ENCODE measurements around the gene TAMM41. TPM values are rescaled to one million over a fixed set of nuclear protein-coding genes. Genes with fewer than 3 reads are reported as not detected.

TAMM41 gene
- total and polyA plus RNA-seq, 2 of the 4 experiments (the other 2 are of a cell fraction), result 4.3 to 15.9 TPM

DNA sequence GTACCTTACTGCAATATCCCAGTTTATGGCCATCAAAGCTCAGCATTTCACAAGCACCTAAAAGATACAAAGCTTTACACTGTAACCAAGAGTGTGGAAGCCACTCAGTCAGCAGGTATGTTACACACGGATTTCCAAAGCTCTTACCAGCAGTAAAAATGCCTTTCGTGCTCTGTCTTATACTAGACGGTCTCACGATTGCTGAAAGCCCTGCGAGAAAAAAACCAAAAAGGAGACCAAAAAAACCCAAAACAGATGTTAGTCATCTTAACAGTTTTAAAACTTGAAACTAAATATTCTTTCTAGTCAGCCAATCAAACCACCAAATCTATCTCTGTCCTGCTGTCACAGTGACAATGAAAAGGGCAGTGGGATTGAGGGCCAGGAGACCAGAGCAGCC is 39.0 kb downstream of the TAMM41 start:
- 0 out of 2 replicates have a peak overlapping the region, but pooled peaks have one; percentile 32 for H2BK120ac ChIP-seq (ENCODE audit: low read depth, low read length)
- peak overlapping the region; percentile 65; the same call in 1 of the 2 replicates for H3K27ac ChIP-seq (ENCODE audit: insufficient read depth, low read length)
- no TSS peak for BruUV-seq (replicated peaks)
- no peaks in the 10 kb centered on the region for H3K9me3 ChIP-seq (ENCODE audit: control insufficient read depth, insufficient read depth, low read length)
- H3K36me3 ChIP-seq (ENCODE audit: control insufficient read depth, insufficient read depth, low read length), result peaks cover 13% of the 10 kb centered on the region
- in situ Hi-C loops (cut with MboI; ENCODE audit: low sequenced_read_pairs) (loop anchor here (10.0 kb wide), 1 partner anchor 423 kb away; no protein-coding TSS in a partner anchor), dilution Hi-C loops (cut with HindIII; ENCODE audit: low sequenced_read_pairs, unreplicated experiment) (no loop called here), intact Hi-C loops (cut with micrococcal nuclease) (no loop called here)
- H3K9ac ChIP-seq (ENCODE audit: low read depth, low read length), result no peak overlapping the region
- H2AFZ ChIP-seq (replicated peaks; ENCODE audit: low read length, poor library complexity), result no peak overlapping the region
- H3K9me1 ChIP-seq (ENCODE audit: insufficient read depth, low read length), result peaks cover 17% of the 10 kb centered on the region
- 0 out of 4 replicates have a peak overlapping the region, but pooled peaks of 1 of the 2 experiments have one; percentile 32 for H4K8ac ChIP-seq (ENCODE audit: low read depth in 2 of 2, low read length in 2 of 2)
- H2BK20ac ChIP-seq (ENCODE audit: low read depth, low read length), result peak overlapping the region; percentile 22; the same call in 1 of the 2 replicates
- 0 out of 2 replicates have a peak overlapping the region, but pooled peaks have one; percentile 74 for H3K23ac ChIP-seq (ENCODE audit: low read depth, low read length)
- WGBS, 2 experiments (ENCODE audit: extremely low coverage in 2 of 2, insufficient read length in 1 of 2), result no CpG with 5 or more reads among the region's 5 CpGs
- H3K79me1 ChIP-seq (ENCODE audit: low read depth in 1 of 2, low read length in 2 of 2), result peaks cover 0 to 6% of the 10 kb centered on the region in 2 experiments; a peak in 2 of 4 replicates
- no peak for TF ChIP-seq SMC3 (IDR thresholded peaks at IDR 0.05; ENCODE audit: low read depth, low read length)
- TF ChIP-seq, protein P1, sequence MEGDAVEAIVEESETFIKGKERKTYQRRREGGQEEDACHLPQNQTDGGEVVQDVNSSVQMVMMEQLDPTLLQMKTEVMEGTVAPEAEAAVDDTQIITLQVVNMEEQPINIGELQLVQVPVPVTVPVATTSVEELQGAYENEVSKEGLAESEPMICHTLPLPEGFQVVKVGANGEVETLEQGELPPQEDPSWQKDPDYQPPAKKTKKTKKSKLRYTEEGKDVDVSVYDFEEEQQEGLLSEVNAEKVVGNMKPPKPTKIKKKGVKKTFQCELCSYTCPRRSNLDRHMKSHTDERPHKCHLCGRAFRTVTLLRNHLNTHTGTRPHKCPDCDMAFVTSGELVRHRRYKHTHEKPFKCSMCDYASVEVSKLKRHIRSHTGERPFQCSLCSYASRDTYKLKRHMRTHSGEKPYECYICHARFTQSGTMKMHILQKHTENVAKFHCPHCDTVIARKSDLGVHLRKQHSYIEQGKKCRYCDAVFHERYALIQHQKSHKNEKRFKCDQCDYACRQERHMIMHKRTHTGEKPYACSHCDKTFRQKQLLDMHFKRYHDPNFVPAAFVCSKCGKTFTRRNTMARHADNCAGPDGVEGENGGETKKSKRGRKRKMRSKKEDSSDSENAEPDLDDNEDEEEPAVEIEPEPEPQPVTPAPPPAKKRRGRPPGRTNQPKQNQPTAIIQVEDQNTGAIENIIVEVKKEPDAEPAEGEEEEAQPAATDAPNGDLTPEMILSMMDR (conservative IDR thresholded peaks at IDR 0.05; ENCODE audit: low read depth, low read length), result no peak
- TF ChIP-seq, protein P2, sequence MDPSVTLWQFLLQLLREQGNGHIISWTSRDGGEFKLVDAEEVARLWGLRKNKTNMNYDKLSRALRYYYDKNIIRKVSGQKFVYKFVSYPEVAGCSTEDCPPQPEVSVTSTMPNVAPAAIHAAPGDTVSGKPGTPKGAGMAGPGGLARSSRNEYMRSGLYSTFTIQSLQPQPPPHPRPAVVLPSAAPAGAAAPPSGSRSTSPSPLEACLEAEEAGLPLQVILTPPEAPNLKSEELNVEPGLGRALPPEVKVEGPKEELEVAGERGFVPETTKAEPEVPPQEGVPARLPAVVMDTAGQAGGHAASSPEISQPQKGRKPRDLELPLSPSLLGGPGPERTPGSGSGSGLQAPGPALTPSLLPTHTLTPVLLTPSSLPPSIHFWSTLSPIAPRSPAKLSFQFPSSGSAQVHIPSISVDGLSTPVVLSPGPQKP (IDR thresholded peaks at IDR 0.05; ENCODE audit: borderline replicate concordance, low read depth, low read length), result no peak
- no peak for TF ChIP-seq BHLHE40 (IDR thresholded peaks at IDR 0.05; ENCODE audit: low read depth, low read length)
- TF ChIP-seq MAFK (IDR thresholded peaks at IDR 0.05; ENCODE audit: low read depth, low read length), result no peak
- TF ChIP-seq RFX5 (IDR thresholded peaks at IDR 0.05; ENCODE audit: low read depth, low read length), result no peak
- TF ChIP-seq CHD1 (IDR thresholded peaks at IDR 0.05; ENCODE audit: low read depth, low read length), result no peak
- TF ChIP-seq POLR2A (IDR thresholded peaks at IDR 0.05; ENCODE audit: low read depth, low read length), result no peak
- no peak for TF ChIP-seq NFE2L2 (IDR thresholded peaks at IDR 0.05; ENCODE audit: low read depth, low read length)
- TF ChIP-seq RAD21 (IDR thresholded peaks at IDR 0.05; ENCODE audit: low read length), result no peak
- TF ChIP-seq RCOR1 (IDR thresholded peaks at IDR 0.05; ENCODE audit: insufficient replicate concordance, low read length), result no peak
- no peak for TF ChIP-seq CEBPB (IDR thresholded peaks at IDR 0.05; ENCODE audit: low read depth, low read length)
- TF ChIP-seq, protein P3, sequence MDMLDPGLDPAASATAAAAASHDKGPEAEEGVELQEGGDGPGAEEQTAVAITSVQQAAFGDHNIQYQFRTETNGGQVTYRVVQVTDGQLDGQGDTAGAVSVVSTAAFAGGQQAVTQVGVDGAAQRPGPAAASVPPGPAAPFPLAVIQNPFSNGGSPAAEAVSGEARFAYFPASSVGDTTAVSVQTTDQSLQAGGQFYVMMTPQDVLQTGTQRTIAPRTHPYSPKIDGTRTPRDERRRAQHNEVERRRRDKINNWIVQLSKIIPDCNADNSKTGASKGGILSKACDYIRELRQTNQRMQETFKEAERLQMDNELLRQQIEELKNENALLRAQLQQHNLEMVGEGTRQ (IDR thresholded peaks at IDR 0.05; ENCODE audit: low read depth, low read length), result no peak
- TF ChIP-seq MXI1 (IDR thresholded peaks at IDR 0.05; ENCODE audit: borderline replicate concordance, low read depth, low read length), result no peak
- no peak for TF ChIP-seq FOS (IDR thresholded peaks at IDR 0.05; ENCODE audit: low read depth, low read length)
- H3K27me3 ChIP-seq (ENCODE audit: control insufficient read depth, insufficient read depth, low read length), result no peaks in the 10 kb centered on the region
- peaks cover 14% of the 10 kb centered on the region for H3K4me1 ChIP-seq (ENCODE audit: control insufficient read depth, insufficient read depth, low read length)
- POLR2A ChIA-PET (ENCODE audit: unreplicated experiment), result interaction anchor here (0.5 kb wide), 1 partner anchor 300 kb away, joined by 3 read pairs; no protein-coding TSS in a partner anchor
- no peak for ATAC-seq (ENCODE audit: low read depth)
- H3K4me3 ChIP-seq (ENCODE audit: insufficient read depth, low read depth, low read length), result no peak overlapping the region
- H3K4me2 ChIP-seq (ENCODE audit: low read depth, low read length), result peak overlapping the region; percentile 22; the same call in 1 of the 2 replicates
- peaks cover 4% of the 10 kb centered on the region for H4K20me1 ChIP-seq (ENCODE audit: insufficient read depth, low read length)
- 0 out of 2 replicates have a peak overlapping the region, but pooled peaks have one; percentile 28 for H4K91ac ChIP-seq (ENCODE audit: insufficient read depth, low read depth, low read length)
- peak overlapping the region; percentile 45; the same call in 1 of the 2 replicates for H2AK5ac ChIP-seq (ENCODE audit: low read depth, low read length)
- H3K56ac ChIP-seq (ENCODE audit: extremely low read depth, insufficient read depth, low read length), result peak overlapping the region; percentile 37; the same call in 1 of the 2 replicates
- peak overlapping the region; percentile 12; the same call in 1 of the 3 replicates for H2BK15ac ChIP-seq (ENCODE audit: low read depth, low read length)
- no peak overlapping the region for H2BK5ac ChIP-seq (ENCODE audit: low read depth, low read length, poor library complexity, severe bottlenecking)
- CTCF ChIA-PET, result interaction anchor here (0.6 to 2.0 kb wide), 3 partner anchors 28 to 429 kb away, joined by 3 to 7 read pairs (median 3); no protein-coding TSS in a partner anchor
- H3K18ac ChIP-seq (ENCODE audit: low read depth, low read length), result peak overlapping the region; percentile 67; the same call in 1 of the 2 replicates
- H2AK9ac ChIP-seq (replicated peaks; ENCODE audit: low read depth, low read length, poor library complexity), result no peak overlapping the region
- H3K14ac ChIP-seq (replicated peaks; ENCODE audit: low read depth, low read length), result peak overlapping the region; percentile 9; the same call in 1 of the 2 replicates
- H3K4ac ChIP-seq (ENCODE audit: low read depth, low read length), result 0 out of 2 replicates have a peak overlapping the region, but pooled peaks have one; percentile 25
- no peak overlapping the region; the same call in 1 of the 2 replicates for H4K5ac ChIP-seq (ENCODE audit: low read depth, low read length)
- DNase-seq, result peak; percentile 24
